NT2/D1 (cell line): Measurements from ENCODE around the gene TPSAB1.

ENCODE experiments used
- YY1 ChIP-seq: IDR thresholded peaks from 2 replicates; pipeline ENCODE4 v1.6.1; 2011; ENCODE audit not compliant: insufficient read length, insufficient read depth
- ZNF274 ChIP-seq: IDR thresholded peaks from 2 replicates; pipeline ENCODE4 v1.6.1; 2011; ENCODE audit warnings: mild to moderate bottlenecking, low read depth, low read length

DNA sequence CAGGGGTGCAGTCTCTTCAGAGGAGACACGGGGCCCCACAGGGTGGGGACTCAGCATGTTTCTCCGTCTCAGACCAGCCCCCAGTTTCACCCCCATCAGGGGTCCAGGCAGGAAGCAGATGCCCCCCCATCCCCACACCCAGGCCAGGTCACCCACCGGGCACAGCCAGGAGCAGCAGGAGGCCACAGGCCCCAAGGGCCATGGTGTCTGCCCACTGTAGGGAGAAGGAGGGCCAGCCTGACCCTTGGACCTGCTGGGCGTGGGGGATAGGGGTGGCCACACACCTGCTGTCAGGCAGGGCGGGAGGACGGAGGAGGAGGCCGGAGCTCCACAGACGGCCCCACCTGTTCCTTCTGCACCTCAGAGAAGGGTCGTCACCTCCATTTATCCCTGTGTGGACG, 15.5 kb upstream of the TPSAB1 start, which contains the start of gene TPSG1:
- TF ChIP-seq YY1: no peak
- TF ChIP-seq ZNF274: no peak
